SK-N-SH (cell line): ENCODE results near the gene DNAH7. TPM values are rescaled to one million over a fixed set of nuclear protein-coding genes. Genes with fewer than 3 reads are reported as not detected.

Experiments
- CTCF ChIA-PET: fragments of 300-600, 350-600 bp; formaldehyde crosslinking; extraction: SDS; loops from one replicate; lab custom pipeline; 2021; lab: Yijun Ruan, JAX
- POLR2A ChIA-PET: fragments of 350-600 bp; sonication (Branson Sonifier 250); formaldehyde crosslinking; extraction: SDS; loops from one replicate; lab custom pipeline; 2020; ENCODE audit warnings: antibody characterized with exemption, inconsistent platforms; lab: Yijun Ruan, JAX
- DNase-seq: peaks from one replicate; pipeline ENCODE4 v3.0.0; 2012
- H2AFZ ChIP-seq: fragments of 200-600 bp; sonication (generic); 2 replicates; pipeline ENCODE4 v1.8.1; 2016; ENCODE audit warnings: antibody characterized with exemption, mild to moderate bottlenecking, low read depth
- H3F3A ChIP-seq: fragments of 200-600 bp; sonication (generic); replicated peaks from 2 replicates; pipeline ENCODE3; 2016; ENCODE audit warnings: antibody characterized with exemption, mild to moderate bottlenecking; ENCODE audit not compliant: insufficient read depth
- H3K27ac ChIP-seq, 2 experiments: fragments of 200-500 bp in 1 of 2; fragments of 200-600 bp in 1 of 2; sonication (Bioruptor generic) in 1 of 2; sonication (generic), shearing (Covaris generic) in 1 of 2; 2 replicates each; pipeline versions ENCODE4 v1.5.1 to v1.6.1; 2014 to 2016; ENCODE audit warnings: low read depth in 2 of 2, inconsistent platforms in 1 of 2, low read length in 1 of 2, mild to moderate bottlenecking in 1 of 2, mixed read lengths in 1 of 2
- H3K27me3 ChIP-seq: fragments of 200-600 bp; sonication (generic), shearing (Covaris generic); 2 replicates; pipeline ENCODE4 v1.6.1; 2016; ENCODE audit warnings: mixed run types; ENCODE audit not compliant: insufficient read depth
- H3K36me3 ChIP-seq, 2 experiments: fragments of 200-500 bp in 1 of 2; fragments of 200-600 bp in 1 of 2; sonication (Bioruptor generic) in 1 of 2; sonication (generic) in 1 of 2; replicated peaks in 1 of 2; 2 replicates each; pipeline versions ENCODE3 to v1.5.1; 2014 to 2016; ENCODE audit warnings: low read length in 1 of 2, mild to moderate bottlenecking in 1 of 2; ENCODE audit not compliant: insufficient read depth in 2 of 2, control insufficient read depth in 1 of 2
- H3K4me1 ChIP-seq, 2 experiments: fragments of 200-500 bp in 1 of 2; fragments of 200-600 bp in 1 of 2; sonication (Bioruptor generic) in 1 of 2; sonication (generic), shearing (Covaris generic) in 1 of 2; 2 replicates each; pipeline versions ENCODE4 v1.5.1 to v1.6.1; 2014 to 2016; ENCODE audit warnings: low read depth in 1 of 2, low read length in 1 of 2, mixed run types in 1 of 2; ENCODE audit not compliant: insufficient read depth in 2 of 2, control insufficient read depth in 1 of 2
- H3K4me2 ChIP-seq: fragments of 200-600 bp; sonication (generic), shearing (Covaris generic); 2 replicates; pipeline ENCODE4 v1.6.1; 2017; ENCODE audit warnings: mixed run types
- H3K4me3 ChIP-seq, 2 experiments: fragments of 200-500 bp in 1 of 2; fragments of 200-600 bp in 1 of 2; sonication (Bioruptor generic) in 1 of 2; sonication (generic), shearing (Covaris generic) in 1 of 2; 2 replicates each; pipeline versions ENCODE4 v1.5.1 to v1.8.1; 2014 to 2016; ENCODE audit warnings: low read depth in 2 of 2, inconsistent platforms in 1 of 2, low read length in 1 of 2, mild to moderate bottlenecking in 1 of 2, mixed read lengths in 1 of 2, moderate library complexity in 1 of 2
- H3K79me2 ChIP-seq: fragments of 200-600 bp; sonication (generic); 2 replicates; pipeline ENCODE4 v1.8.1; 2017; ENCODE audit warnings: mild to moderate bottlenecking; ENCODE audit not compliant: insufficient read depth
- H3K9ac ChIP-seq: fragments of 200-600 bp; sonication (generic); 2 replicates; pipeline ENCODE4 v1.6.1; 2017; ENCODE audit warnings: mixed run types
- H3K9me2 ChIP-seq: fragments of 200-600 bp; sonication (generic); 2 replicates; pipeline ENCODE4 v1.6.1; 2017; ENCODE audit warnings: mixed run types
- H3K9me3 ChIP-seq: fragments of 200-600 bp; sonication (generic); 2 replicates; pipeline ENCODE4 v1.6.1; 2017; ENCODE audit warnings: mixed run types, mild to moderate bottlenecking, moderate library complexity
- H4K20me1 ChIP-seq: fragments of 200-600 bp; sonication (generic); 2 replicates; pipeline ENCODE4 v1.6.1; 2017; ENCODE audit warnings: mild to moderate bottlenecking, mixed run types; ENCODE audit not compliant: insufficient read depth
- ELF1 ChIP-seq: IDR thresholded peaks from 2 replicates; pipeline ENCODE4 v1.4.0; 2012
- EP300 ChIP-seq, 2 experiments: IDR thresholded peaks; 2 replicates each; pipeline versions ENCODE4 v1.4.0 to v1.6.1; 2012; ENCODE audit warnings: borderline replicate concordance in 1 of 2, low read depth in 1 of 2, low read length in 1 of 2
- EZH2phosphoT487 ChIP-seq: fragments of 200-600 bp; sonication (generic); IDR thresholded peaks from 2 replicates; pipeline ENCODE4 v1.6.1; 2017; ENCODE audit warnings: low read depth, mixed run types, mild to moderate bottlenecking, antibody characterized with exemption, moderate library complexity, borderline replicate concordance
- FOSL2 ChIP-seq: IDR thresholded peaks from 2 replicates; pipeline ENCODE4 v1.4.0; 2012; ENCODE audit warnings: low read depth, mild to moderate bottlenecking, moderate library complexity, borderline replicate concordance
- FOXJ3 ChIP-seq: sonication (generic); formaldehyde crosslinking; IDR thresholded peaks from 2 replicates; pipeline ENCODE4 v1.5.1; 2020; ENCODE audit warnings: mild to moderate bottlenecking, missing genetic modification reagents
- JUND ChIP-seq: IDR thresholded peaks from 2 replicates; pipeline ENCODE4 v1.4.0; 2012
- MAX ChIP-seq: IDR thresholded peaks from 2 replicates; pipeline ENCODE4 v1.4.0; 2012; ENCODE audit warnings: low read depth
- MEF2A ChIP-seq: IDR thresholded peaks from 2 replicates; pipeline ENCODE4 v1.4.0; 2012; ENCODE audit warnings: low read depth, borderline replicate concordance
- NRF1 ChIP-seq: IDR thresholded peaks from 2 replicates; pipeline ENCODE4 v1.6.1; 2012; ENCODE audit warnings: low read depth, mild to moderate bottlenecking, low read length
- PBX3 ChIP-seq: IDR thresholded peaks from 2 replicates; pipeline ENCODE4; 2012
- RCOR1 ChIP-seq: fragments of 150-350 bp; IDR thresholded peaks from 2 replicates; pipeline ENCODE4 v1.6.1; 2017; ENCODE audit warnings: antibody characterized with exemption, low read length
- REST ChIP-seq: IDR thresholded peaks from 2 replicates; pipeline ENCODE4 v1.6.1; 2012; ENCODE audit warnings: mild to moderate bottlenecking, low read depth, low read length, moderate library complexity
- SMC3 ChIP-seq: IDR thresholded peaks from 2 replicates; pipeline ENCODE4 v1.6.1; 2012; ENCODE audit warnings: low read depth, low read length, improper control_type of control experiment
- TAF1 ChIP-seq: IDR thresholded peaks from 2 replicates; pipeline ENCODE4 v1.6.1; 2012; ENCODE audit warnings: low read depth, mild to moderate bottlenecking, low read length, moderate library complexity, borderline replicate concordance
- TCF12 ChIP-seq: IDR thresholded peaks from 2 replicates; pipeline ENCODE4 v1.4.0; 2012
- TEAD4 ChIP-seq: IDR thresholded peaks from 2 replicates; pipeline ENCODE4 v1.4.0; 2012; ENCODE audit warnings: mild to moderate bottlenecking, borderline replicate concordance; ENCODE audit not compliant: insufficient read depth
- USF1 ChIP-seq: IDR thresholded peaks from 2 replicates; pipeline ENCODE4 v1.4.0; 2012; ENCODE audit warnings: low read depth, borderline replicate concordance
- YY1 ChIP-seq: IDR thresholded peaks from 2 replicates; pipeline ENCODE4 v1.4.0; 2012; ENCODE audit warnings: low read depth, mild to moderate bottlenecking
- ZBTB33 ChIP-seq: IDR thresholded peaks from 2 replicates; pipeline ENCODE4 v1.4.0; 2012; ENCODE audit warnings: low read depth, borderline replicate concordance
- WGBS: methylation state at CpG from one replicate; pipeline ENCODE4 v1.1.6; 2017; ENCODE audit warnings: low lambda C conversion rate; 5-methylcytosine and 5-hydroxymethylcytosine counted together
- polyA plus RNA-seq, 3 experiments: library from polyadenylated mRNA; depleted of rRNA; stranded (reverse); fragments of >200 nt; gene quantifications; 2 replicates each; pipeline ENCODE4 v1.2.3, GENCODE V29; 2012

The DNAH7 gene
- polyA plus RNA-seq, 1 of the 3 experiments (the other 2 are of a cell fraction), result 1.2 TPM

- TF ChIP-seq TAF1 (no peak), NRF1 (no peak), MEF2A (no peak), TCF12 (no peak)
- no peak overlapping the region for H3K4me3 ChIP-seq
Observed at GRCh38 chr2:196096982-196097745, 28.5 kb upstream of the DNAH7 start.

GRCh38 chr2:196096264-196096663, 27.6 kb upstream of the DNAH7 start:
- no peak overlapping the region for H3K9ac ChIP-seq
- H3K4me1 ChIP-seq, result no peaks in the 10 kb centered on the region; a peak in 1 of 4 replicates
- CTCF ChIA-PET, result interaction anchor here (1.4 to 3.0 kb wide), 2 partner anchors 18 to 28 kb away, joined by 4 to 17 read pairs; partner anchors contain the start of gene DNAH7
- no peak overlapping the region for H2AFZ ChIP-seq
- no peaks in the 10 kb centered on the region for H3K27me3 ChIP-seq
- no peaks in the 10 kb centered on the region for H3K9me3 ChIP-seq
- 70% methylated on average over 4 of the region's 4 CpGs for WGBS
- H3K79me2 ChIP-seq, result no peaks in the 10 kb centered on the region
- H3K4me2 ChIP-seq, result no peak overlapping the region
- H4K20me1 ChIP-seq, result no peaks in the 10 kb centered on the region
- H3F3A ChIP-seq, result no peaks in the 10 kb centered on the region
- H3K36me3 ChIP-seq, result no peaks in the 10 kb centered on the region
- no peak overlapping the region for H3K27ac ChIP-seq
- H3K4me3 ChIP-seq, result no peak overlapping the region
- no peak for DNase-seq
- H3K9me2 ChIP-seq, result no peaks in the 10 kb centered on the region
- POLR2A ChIA-PET, result no interaction called here
- TF ChIP-seq MAX, result no peak
- TF ChIP-seq YY1, result no peak
- no peak for TF ChIP-seq SMC3
- TF ChIP-seq FOSL2, result no peak
- TF ChIP-seq MEF2A, result no peak
- TF ChIP-seq USF1, result no peak
- TF ChIP-seq ZBTB33, result no peak
- no peak for TF ChIP-seq PBX3
- no peak for TF ChIP-seq ELF1
- no peak for TF ChIP-seq EZH2phosphoT487
- TF ChIP-seq RCOR1, result no peak
- no peak for TF ChIP-seq TEAD4
- TF ChIP-seq NRF1, result no peak
- TF ChIP-seq JUND, result no peak
- no peak for TF ChIP-seq TCF12
- no peak for TF ChIP-seq EP300 (IDR thresholded peaks at IDR 0.05; ENCODE audit: borderline replicate concordance in 1 of 2, low read depth in 1 of 2, low read length in 1 of 2)
- TF ChIP-seq FOXJ3 (CRISPR knock-in tag), result no peak
- TF ChIP-seq REST, result no peak

More at GRCh38 chr2:196096982-196097745, 28.5 kb upstream of the DNAH7 start:
- ChIA-PET POLR2A (no interaction called here), CTCF (interaction anchor here (1.4 to 3.0 kb wide), 2 partner anchors 19 to 29 kb away, joined by 4 to 17 read pairs; partner anchors contain the start of gene DNAH7)
- H3K36me3 ChIP-seq, result no peaks in the 10 kb centered on the region
- H3K27ac ChIP-seq, result no peak overlapping the region
- no peaks in the 10 kb centered on the region; a peak in 1 of 4 replicates for H3K4me1 ChIP-seq
- no peaks in the 10 kb centered on the region for H3K79me2 ChIP-seq
- DNase-seq, result no peak
- H3K9me2 ChIP-seq, result no peaks in the 10 kb centered on the region
- no peaks in the 10 kb centered on the region for H3F3A ChIP-seq
- H3K27me3 ChIP-seq, result no peaks in the 10 kb centered on the region
- no peaks in the 10 kb centered on the region for H4K20me1 ChIP-seq
- no peak overlapping the region for H2AFZ ChIP-seq
- H3K9ac ChIP-seq, result no peak overlapping the region
- no peak overlapping the region for H3K4me2 ChIP-seq
- no peaks in the 10 kb centered on the region for H3K9me3 ChIP-seq
- WGBS, result 72% methylated on average over 5 of the region's 5 CpGs
